T-helper 22 cell (primary cell): ENCODE measurements around the gene SPRED1.
"Not testable (repeated sequence)": the region's sequence is repeated elsewhere in the genome, so short reads cannot be mapped to it uniquely, and the experiment has no call there.

Experiments
- DNase-seq: peaks from one replicate; pipeline ENCODE4 v3.0.0-alpha.2; 2020; ENCODE audit warnings: low read depth

Gene SPRED1

GRCh38 chr15:38231436-38231835 lies 21.2 kb upstream of the SPRED1 start:
- no peak for DNase-seq

GRCh38 chr15:38237021-38237420 lies 15.6 kb upstream of the SPRED1 start:
- not testable (repeated sequence) for DNase-seq

- DNase-seq: no peak
Observed at GRCh38 chr15:38238311-38238710, 14.3 kb upstream of the SPRED1 start.

GRCh38 chr15:38242055-38242454 lies 10.6 kb upstream of the SPRED1 start:
- no peak for DNase-seq

- no peak for DNase-seq
Observed at GRCh38 chr15:38243278-38244055, 9.2 kb upstream of the SPRED1 start.

GRCh38 chr15:38247336-38247735 lies 5.3 kb upstream of the SPRED1 start:
- DNase-seq: no peak

GRCh38 chr15:38253351-38253781 lies 730 bp downstream of the SPRED1 start:
- DNase-seq: no peak

- peak; percentile 4 for DNase-seq
Observed at GRCh38 chr15:38254051-38254883, 1.6 kb downstream of the SPRED1 start.

GRCh38 chr15:38255690-38256089 lies 3.1 kb downstream of the SPRED1 start:
- no peak for DNase-seq

GRCh38 chr15:38257676-38258075 lies 5.0 kb downstream of the SPRED1 start:
- DNase-seq: no peak

GRCh38 chr15:38259134-38259533 lies 6.5 kb downstream of the SPRED1 start:
- no peak for DNase-seq

- DNase-seq: no peak
Observed at GRCh38 chr15:38260077-38260476, 7.4 kb downstream of the SPRED1 start.

GRCh38 chr15:38263251-38263650 lies 10.6 kb downstream of the SPRED1 start:
- no peak for DNase-seq

GRCh38 chr15:38263996-38264395 lies 11.4 kb downstream of the SPRED1 start:
- no peak for DNase-seq

GRCh38 chr15:38266247-38266986 lies 13.8 kb downstream of the SPRED1 start:
- DNase-seq: no peak

- no peak for DNase-seq
Observed at GRCh38 chr15:38267421-38268022, 14.9 kb downstream of the SPRED1 start.

GRCh38 chr15:38271144-38271543 lies 18.5 kb downstream of the SPRED1 start:
- DNase-seq: no peak

- no peak for DNase-seq
Observed at GRCh38 chr15:38271895-38272294, 19.3 kb downstream of the SPRED1 start.

GRCh38 chr15:38272431-38272830 lies 19.8 kb downstream of the SPRED1 start:
- not testable (repeated sequence) for DNase-seq

- no peak for DNase-seq
Observed at GRCh38 chr15:38274135-38274534, 21.5 kb downstream of the SPRED1 start.

- no peak for DNase-seq
Observed at GRCh38 chr15:38275959-38276358, 23.3 kb downstream of the SPRED1 start.

- DNase-seq: not testable (repeated sequence)
Observed at GRCh38 chr15:38277281-38277680, 24.6 kb downstream of the SPRED1 start.
